Activated naive CD4-positive, alpha-beta T cell treated with anti-CD3 and anti-CD28 coated beads, Interleukin-2, amount 50 U/mL, for 24 hours (primary cell): ENCODE measurements around the gene ARL4A.
"Not testable (repeated sequence)": the region's sequence is repeated elsewhere in the genome, so short reads cannot be mapped to it uniquely, and the experiment has no call there.

Experiments used
- H3K27ac Mint-ChIP-seq: one replicate; pipeline ENCODE4 v1.8.0; 2021; ENCODE audit warnings: mild to moderate bottlenecking, mixed read lengths
- H3K27me3 Mint-ChIP-seq: one replicate; pipeline ENCODE4 v1.8.0; 2021; ENCODE audit warnings: mixed read lengths
- H3K36me3 Mint-ChIP-seq: one replicate; pipeline ENCODE4 v1.8.0; 2021; ENCODE audit warnings: mixed read lengths
- H3K4me1 Mint-ChIP-seq: one replicate; pipeline ENCODE4 v1.8.0; 2021; ENCODE audit warnings: mixed read lengths
- H3K4me3 Mint-ChIP-seq: one replicate; pipeline ENCODE4 v1.8.0; 2021; ENCODE audit warnings: mild to moderate bottlenecking, mixed read lengths
- H3K9me3 Mint-ChIP-seq: one replicate; pipeline ENCODE4 v1.8.0; 2021; ENCODE audit warnings: mixed read lengths

The ARL4A gene, protein sequence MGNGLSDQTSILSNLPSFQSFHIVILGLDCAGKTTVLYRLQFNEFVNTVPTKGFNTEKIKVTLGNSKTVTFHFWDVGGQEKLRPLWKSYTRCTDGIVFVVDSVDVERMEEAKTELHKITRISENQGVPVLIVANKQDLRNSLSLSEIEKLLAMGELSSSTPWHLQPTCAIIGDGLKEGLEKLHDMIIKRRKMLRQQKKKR

DNA sequence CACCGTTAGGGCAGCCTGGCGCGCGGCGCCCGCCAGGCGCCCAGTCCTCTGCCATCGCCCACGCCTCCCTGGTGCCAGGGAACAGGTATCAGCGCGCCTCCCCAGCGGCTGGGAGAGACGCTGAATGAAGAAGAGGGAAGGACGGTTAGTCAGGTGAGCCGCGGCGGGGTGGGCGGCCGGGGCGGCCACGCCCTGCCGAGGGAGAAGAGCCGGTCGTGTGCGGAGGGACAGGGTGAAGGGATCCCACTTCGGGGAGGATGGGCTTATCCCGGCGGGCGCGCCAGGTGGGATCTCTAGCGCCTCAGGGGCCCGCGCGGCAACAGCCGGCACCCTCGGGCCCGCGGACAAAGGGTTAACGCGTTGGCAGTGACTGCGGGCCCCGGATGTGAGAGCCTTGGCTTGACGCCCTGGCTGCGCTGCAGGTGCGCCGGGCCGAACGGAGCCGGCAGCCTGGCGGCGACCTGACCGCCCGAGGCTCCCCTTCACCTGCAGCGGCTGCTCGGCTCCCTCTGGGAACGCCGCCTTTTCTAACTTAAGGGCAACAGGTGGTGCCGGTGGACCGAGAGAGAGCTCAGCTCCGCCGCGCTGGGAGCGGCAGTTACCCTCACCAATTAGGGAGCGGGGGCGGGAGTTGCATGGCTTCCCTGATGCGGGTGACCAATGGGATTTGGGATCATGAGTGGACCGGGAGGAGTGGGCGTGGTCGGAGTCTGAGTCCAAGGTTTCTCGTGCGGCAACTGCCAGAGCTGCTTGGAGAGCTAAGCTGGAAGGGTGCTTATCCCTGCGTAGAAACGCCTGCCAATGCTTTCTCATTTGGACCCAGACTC lies at the start of gene ARL4A:
Gene ARL4A (plus strand): TSS at position 743 of the 827 bp plus-strand sequence. CDS start 622 bp downstream, outside the sequence.
- H3K4me3 Mint-ChIP-seq, result peak within 1 kb of the TSS; percentile 93
- H3K36me3 Mint-ChIP-seq, result peaks cover 2% of the 10 kb centered on the region
- no peaks in the 10 kb centered on the region for H3K9me3 Mint-ChIP-seq
- no peaks in the 10 kb centered on the region for H3K27me3 Mint-ChIP-seq
- H3K27ac Mint-ChIP-seq, result peak within 1 kb of the TSS; percentile 95
- H3K4me1 Mint-ChIP-seq, result peaks cover 37% of the 10 kb centered on the region

DNA sequence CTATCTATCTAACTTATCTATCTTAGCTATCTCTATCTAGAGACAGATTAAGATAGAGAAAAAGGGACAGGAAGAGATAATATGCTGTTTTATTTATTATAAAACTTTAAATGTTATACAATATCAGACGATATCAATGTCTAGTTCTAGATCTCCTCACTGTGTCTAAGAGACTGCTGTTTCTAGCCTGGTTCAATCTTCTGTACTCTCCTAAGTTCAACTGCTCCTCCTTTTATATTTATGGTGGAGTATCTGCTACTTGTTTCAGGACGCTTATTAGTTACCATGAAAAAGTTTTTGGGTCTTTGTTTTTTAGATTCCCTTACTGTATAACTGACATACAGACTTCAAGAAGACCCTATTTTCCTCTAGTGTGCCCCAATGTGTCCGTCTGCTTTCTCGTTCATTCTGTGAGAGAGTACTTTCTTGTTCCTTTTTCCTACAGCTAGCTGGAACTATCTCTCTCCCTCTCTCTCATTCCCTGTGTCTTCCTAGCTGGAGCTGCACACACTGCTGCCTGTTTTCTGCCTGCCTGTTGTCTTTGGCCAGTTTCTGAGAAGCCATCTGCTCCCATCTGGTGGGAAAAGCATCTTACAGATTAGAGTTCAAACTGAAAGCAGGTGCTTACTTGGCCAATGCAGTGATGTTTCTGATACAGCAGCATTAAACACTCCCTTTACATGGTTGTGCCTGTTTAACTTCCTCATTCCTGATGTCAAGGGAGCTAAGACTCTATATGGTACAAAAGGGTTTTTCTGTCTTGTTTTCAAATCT lies 49.4 kb upstream of the ARL4A start:
- H3K4me3 Mint-ChIP-seq, result peak overlapping the region; percentile 26

DNA sequence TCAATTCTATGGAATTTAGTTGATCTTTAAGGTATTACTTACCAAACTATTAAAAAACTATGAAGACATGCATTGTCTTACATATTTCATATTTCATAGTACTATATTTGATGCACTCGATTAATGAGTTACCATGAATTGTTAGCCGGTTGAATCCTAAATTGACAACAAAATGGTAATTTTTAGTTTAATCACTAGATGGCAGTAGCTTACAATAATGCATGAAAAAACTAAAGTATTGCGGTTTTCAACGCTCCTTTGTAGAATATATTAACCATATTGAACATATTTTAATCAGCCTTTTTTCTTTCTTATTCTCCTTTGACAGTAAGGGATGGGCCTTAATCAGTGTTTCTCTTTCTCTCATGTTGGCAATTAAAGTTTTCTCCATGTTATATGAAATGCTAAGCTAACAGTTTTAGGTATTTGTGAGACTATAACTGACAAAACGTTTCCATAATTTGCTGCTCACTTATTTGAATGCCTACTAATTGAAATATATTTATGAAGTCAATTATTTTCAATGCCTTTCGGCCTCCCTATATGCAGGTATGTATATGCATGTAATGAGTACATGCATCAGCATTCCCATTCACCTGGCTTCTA lies 48.5 kb upstream of the ARL4A start:
- no peak overlapping the region for H3K4me3 Mint-ChIP-seq
- H3K27me3 Mint-ChIP-seq, result no peaks in the 10 kb centered on the region
- peaks cover 28% of the 10 kb centered on the region for H3K4me1 Mint-ChIP-seq
- H3K27ac Mint-ChIP-seq, result no peak overlapping the region
- H3K9me3 Mint-ChIP-seq, result no peaks in the 10 kb centered on the region
- H3K36me3 Mint-ChIP-seq, result no peaks in the 10 kb centered on the region

More for the DNA sequence above, 49.4 kb upstream of the ARL4A start:
- H3K27ac Mint-ChIP-seq, result no peak overlapping the region
- H3K27me3 Mint-ChIP-seq, result no peaks in the 10 kb centered on the region
- no peaks in the 10 kb centered on the region for H3K9me3 Mint-ChIP-seq
- no peaks in the 10 kb centered on the region for H3K36me3 Mint-ChIP-seq
- peaks cover 28% of the 10 kb centered on the region for H3K4me1 Mint-ChIP-seq

- Mint-ChIP-seq H3K36me3 (no peaks in the 10 kb centered on the region), H3K4me3 (no peak overlapping the region), H3K27me3 (no peaks in the 10 kb centered on the region), H3K9me3 (no peaks in the 10 kb centered on the region), H3K4me1 (peaks cover 28% of the 10 kb centered on the region), H3K27ac (peak overlapping the region; percentile 32)
These were observed 46.9 kb upstream of the ARL4A start for GRCh38 chr7:12640299-12641096.

DNA sequence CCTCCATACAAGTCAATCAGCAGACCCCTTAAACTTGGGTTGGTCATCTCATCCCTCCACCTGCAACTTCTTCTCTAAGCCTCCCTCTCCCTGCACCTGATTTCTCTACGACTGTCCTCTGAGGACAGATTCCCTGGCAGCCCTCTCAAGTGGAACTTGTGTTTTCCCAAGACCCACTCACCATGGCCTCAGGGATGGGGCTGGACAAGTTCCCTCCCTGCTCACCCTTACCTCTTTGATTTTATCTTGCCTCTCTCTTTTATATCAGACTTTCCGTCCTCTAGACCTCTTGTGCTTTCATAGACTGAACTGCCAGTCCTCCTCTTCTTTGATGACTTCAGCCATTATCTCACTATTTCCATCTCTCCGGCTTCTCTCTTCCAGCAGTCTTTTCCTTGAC lies 46.2 kb upstream of the ARL4A start:
- H3K27ac Mint-ChIP-seq, result no peak overlapping the region
- H3K4me3 Mint-ChIP-seq, result no peak overlapping the region
- no peaks in the 10 kb centered on the region for H3K36me3 Mint-ChIP-seq
- H3K27me3 Mint-ChIP-seq, result no peaks in the 10 kb centered on the region
- no peaks in the 10 kb centered on the region for H3K9me3 Mint-ChIP-seq
- peaks cover 21% of the 10 kb centered on the region for H3K4me1 Mint-ChIP-seq

GRCh38 chr7:12642508-12642907 lies 44.9 kb upstream of the ARL4A start:
- Mint-ChIP-seq H3K9me3 (no peaks in the 10 kb centered on the region), H3K4me3 (no peak overlapping the region)

GRCh38 chr7:12643001-12643643 lies 44.3 kb upstream of the ARL4A start:
- Mint-ChIP-seq H3K4me1 (peaks cover 7% of the 10 kb centered on the region), H3K4me3 (no peak overlapping the region), H3K9me3 (no peaks in the 10 kb centered on the region), H3K36me3 (no peaks in the 10 kb centered on the region), H3K27me3 (no peaks in the 10 kb centered on the region), H3K27ac (no peak overlapping the region)

More at GRCh38 chr7:12642508-12642907, 44.9 kb upstream of the ARL4A start:
- Mint-ChIP-seq H3K4me1 (peaks cover 12% of the 10 kb centered on the region), H3K36me3 (no peaks in the 10 kb centered on the region), H3K27ac (no peak overlapping the region), H3K27me3 (no peaks in the 10 kb centered on the region)

GRCh38 chr7:12643644-12644043 lies 43.8 kb upstream of the ARL4A start:
- Mint-ChIP-seq H3K36me3 (no peaks in the 10 kb centered on the region), H3K4me1 (peaks cover 4% of the 10 kb centered on the region), H3K9me3 (no peaks in the 10 kb centered on the region), H3K4me3 (no peak overlapping the region), H3K27ac (no peak overlapping the region), H3K27me3 (no peaks in the 10 kb centered on the region)

DNA sequence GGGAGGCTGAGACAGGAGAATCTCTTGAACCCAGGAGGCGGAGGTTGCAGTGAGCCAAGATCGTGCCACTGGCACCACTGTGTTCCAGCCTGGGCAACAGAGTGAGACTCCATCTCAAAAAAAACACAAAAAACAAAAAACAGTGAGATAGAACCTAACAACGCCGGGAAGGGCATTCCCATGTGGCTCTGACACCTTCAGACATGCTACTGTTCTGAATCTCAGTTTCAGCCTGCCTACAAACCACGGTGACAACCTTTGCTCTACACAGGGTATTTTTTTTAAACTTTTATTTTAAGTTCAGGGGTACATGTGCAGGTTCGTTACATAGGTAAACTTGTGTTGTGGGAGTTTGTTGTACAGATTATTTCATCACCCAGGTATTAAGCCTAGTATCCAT lies 42.2 kb upstream of the ARL4A start:
- H3K4me3 Mint-ChIP-seq, H3K27ac Mint-ChIP-seq, H3K27me3 Mint-ChIP-seq, H3K36me3 Mint-ChIP-seq, H3K9me3 Mint-ChIP-seq, H3K4me1 Mint-ChIP-seq: not testable (repeated sequence)

- Mint-ChIP-seq H3K27ac (no peak overlapping the region), H3K36me3 (no peaks in the 10 kb centered on the region), H3K9me3 (no peaks in the 10 kb centered on the region), H3K4me1 (no peaks in the 10 kb centered on the region), H3K4me3 (no peak overlapping the region), H3K27me3 (no peaks in the 10 kb centered on the region)
These were observed 41.3 kb upstream of the ARL4A start for GRCh38 chr7:12646139-12646538.

GRCh38 chr7:12647364-12648219 lies 39.8 kb upstream of the ARL4A start:
- H3K4me1 Mint-ChIP-seq, result no peaks in the 10 kb centered on the region
- no peak overlapping the region for H3K4me3 Mint-ChIP-seq
- H3K9me3 Mint-ChIP-seq, result no peaks in the 10 kb centered on the region
- no peak overlapping the region for H3K27ac Mint-ChIP-seq
- no peaks in the 10 kb centered on the region for H3K27me3 Mint-ChIP-seq
- H3K36me3 Mint-ChIP-seq, result no peaks in the 10 kb centered on the region

DNA sequence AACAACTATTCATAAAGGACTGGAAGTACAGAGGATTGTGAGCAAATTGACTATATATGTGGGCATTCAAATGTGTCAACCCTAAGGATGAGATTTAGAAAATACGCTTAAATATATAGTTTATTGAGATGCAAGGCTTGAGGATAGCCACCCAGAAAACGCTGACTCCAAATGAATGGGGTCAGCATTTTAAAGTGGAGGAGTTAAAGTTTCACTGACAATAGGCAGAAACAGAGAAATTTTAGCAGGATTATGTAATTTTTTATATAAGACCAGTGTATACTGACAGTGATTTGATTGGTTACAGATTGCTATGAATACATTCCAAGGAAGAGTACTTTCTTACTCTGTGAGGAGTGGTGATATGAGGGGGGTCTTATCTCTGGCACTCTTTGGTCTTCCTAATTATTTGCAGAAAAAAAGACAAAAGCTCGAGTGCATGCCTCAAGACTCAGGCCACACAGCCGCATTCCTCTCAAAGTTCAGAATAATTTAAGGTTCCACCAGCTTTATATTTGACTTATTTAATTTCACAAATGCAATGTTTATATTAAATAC lies 38.6 kb upstream of the ARL4A start:
- Mint-ChIP-seq H3K4me3 (no peak overlapping the region), H3K27ac (no peak overlapping the region), H3K27me3 (no peaks in the 10 kb centered on the region), H3K4me1 (no peaks in the 10 kb centered on the region), H3K36me3 (no peaks in the 10 kb centered on the region), H3K9me3 (no peaks in the 10 kb centered on the region)

DNA sequence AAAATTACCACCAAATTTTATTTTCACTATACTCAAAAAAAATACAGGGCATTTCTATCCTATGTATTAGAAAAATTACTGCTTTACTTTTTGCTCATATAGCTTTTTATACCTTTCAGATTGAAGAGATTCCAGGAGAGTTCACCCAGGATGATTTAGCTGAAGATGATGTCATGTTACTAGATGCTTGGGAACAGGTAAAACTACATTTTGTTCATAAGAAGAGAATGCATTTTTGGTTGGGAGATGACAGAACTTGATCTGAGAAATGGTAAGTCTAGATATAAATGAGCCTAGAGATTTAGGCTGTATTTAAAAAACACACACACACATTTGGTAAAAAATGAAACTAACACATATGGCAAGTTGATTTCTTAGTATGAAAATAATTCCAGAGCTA lies 38.1 kb upstream of the ARL4A start:
- Mint-ChIP-seq H3K4me1 (no peaks in the 10 kb centered on the region), H3K27me3 (no peaks in the 10 kb centered on the region), H3K4me3 (no peak overlapping the region)

GRCh38 chr7:12650080-12650479 lies 37.4 kb upstream of the ARL4A start:
- no peaks in the 10 kb centered on the region for H3K9me3 Mint-ChIP-seq
- no peaks in the 10 kb centered on the region for H3K27me3 Mint-ChIP-seq
- no peak overlapping the region for H3K4me3 Mint-ChIP-seq
- H3K27ac Mint-ChIP-seq, result no peak overlapping the region
- H3K36me3 Mint-ChIP-seq, result no peaks in the 10 kb centered on the region
- H3K4me1 Mint-ChIP-seq, result no peaks in the 10 kb centered on the region

More for the DNA sequence above, 38.1 kb upstream of the ARL4A start:
- Mint-ChIP-seq H3K9me3 (no peaks in the 10 kb centered on the region), H3K36me3 (no peaks in the 10 kb centered on the region), H3K27ac (no peak overlapping the region)
